Stomach (tissue), 9 donors: Measurements from ENCODE around the gene SPATA9. TPM values are rescaled to one million over a fixed set of nuclear protein-coding genes. Genes with fewer than 3 reads are reported as not detected.
"Not testable (repeated sequence)": the region's sequence is repeated elsewhere in the genome, so short reads cannot be mapped to it uniquely, and the experiment has no call there.

Source experiments
- DNase-seq, 2 donors: peaks; one replicate each; pipeline versions ENCODE4 v3.0.0 to v3.0.0-alpha.2; 2013 to 2019
- H3K27ac ChIP-seq, 5 donors: fragments of 200-600 bp in 4 of 5; sonication (generic) in 4 of 5; one replicate each; pipeline ENCODE4 v1.5.1; 2013 to 2019; ENCODE audit warnings: mild to moderate bottlenecking in 1 of 5, moderate library complexity in 1 of 5
- H3K27me3 ChIP-seq, 3 donors: fragments of 200-600 bp; sonication (generic); one replicate each; pipeline ENCODE4 v1.5.1; 2017 to 2019; ENCODE audit warnings: mixed run types in 1 of 3
- H3K36me3 ChIP-seq, 4 donors: fragments of 200-600 bp; sonication (generic); 1 replicate in 3 of 4; 2 replicates in 1 of 4; pipeline ENCODE4 v1.5.1; 2016 to 2019
- H3K4me1 ChIP-seq, 4 donors: fragments of 200-600 bp; sonication (generic); one replicate each; pipeline ENCODE4 v1.5.1; 2016 to 2019
- H3K4me3 ChIP-seq, 4 donors: fragments of 200-600 bp; sonication (generic) in 3 of 4; one replicate each; pipeline ENCODE4 v1.5.1; 2016 to 2019; ENCODE audit warnings: mild to moderate bottlenecking in 1 of 4
- H3K9me3 ChIP-seq, 4 donors: fragments of 200-600 bp; sonication (generic); one replicate each; pipeline ENCODE4 v1.5.1; 2016 to 2019
- CTCF ChIP-seq, 7 experiments: fragments of 450-650 bp in 4 of 7; fragments of 200-600 bp in 3 of 7; sonication (generic) in 3 of 7; IDR thresholded peaks; one replicate each; pipeline ENCODE4 v1.5.1; 2016 to 2019; ENCODE audit warnings: antibody characterized with exemption in 7 of 7, control low read depth in 2 of 7, mild to moderate bottlenecking in 1 of 7
- EP300 ChIP-seq: sonication (generic); formaldehyde crosslinking; IDR thresholded peaks from one replicate; pipeline ENCODE4 v1.6.1; 2017; ENCODE audit warnings: antibody characterized with exemption
- POLR2A ChIP-seq, 4 donors: fragments of 450-650 bp; IDR thresholded peaks; one replicate each; pipeline ENCODE4 v1.6.1; 2016; ENCODE audit warnings: antibody characterized with exemption in 4 of 4, control low read depth in 2 of 4, mild to moderate bottlenecking in 1 of 4, moderate library complexity in 1 of 4
- POLR2AphosphoS5 ChIP-seq, 3 donors: sonication (generic); formaldehyde crosslinking; IDR thresholded peaks; one replicate each; pipeline ENCODE4 v1.6.1; 2016; ENCODE audit warnings: antibody characterized with exemption in 3 of 3
- WGBS, 5 donors: extraction: QIAGEN DNeasy Blood & Tissue Kit in 3 of 5; methylation state at CpG; one replicate each; pipeline versions ENCODE4 v1.1.5 to v1.1.7; 2013 to 2018; 5-methylcytosine and 5-hydroxymethylcytosine counted together
- intact Hi-C: fragments of 100-400 bp; cut with DNase I; formaldehyde crosslinking; loops from one replicate; pipeline ENCODE4 v1.15.1; 2023; ENCODE audit warnings: low total_unique reads
- polyA plus RNA-seq, 3 donors: library from polyadenylated mRNA; stranded (reverse); fragments of 200-250 nt; gene quantifications; one replicate each; pipeline ENCODE4 v1.2.3, GENCODE V29; 2013
- total RNA-seq, 5 donors: library from RNA; depleted of rRNA; stranded (reverse); fragments of >200 nt; gene quantifications; one replicate each; pipeline versions ENCODE4 v1.1.0 to v1.2.3, GENCODE V29; 2014 to 2016
- donor health status: healthy with polysubstance abuse.
- donor health status: Bipolar disorder and iron deficiency.
- donor health status: healthy.

The SPATA9 gene
- total and polyA plus RNA-seq, 8 donors: 0.35 to 0.55 TPM; not detected in 6

- DNase-seq: no peak
- H3K4me1 ChIP-seq: peaks cover 0 to 14% (median 8%) of the 10 kb centered on the region in 4 donors
- 93 to 100% (median 96%) methylated on average over 3 of the region's 3 CpGs for WGBS, 5 donors
- H3K9me3 ChIP-seq: no peaks in the 10 kb centered on the region
- intact Hi-C loops: no loop called here
- no peak overlapping the region for H3K27ac ChIP-seq
- no peaks in the 10 kb centered on the region for H3K36me3 ChIP-seq
- H3K4me3 ChIP-seq: no peak overlapping the region
- no peak for TF ChIP-seq POLR2AphosphoS5 (IDR thresholded peaks at IDR 0.05)
- no peak for TF ChIP-seq POLR2A (IDR thresholded peaks at IDR 0.05)
- TF ChIP-seq CTCF (IDR thresholded peaks at IDR 0.05): no peak
- no peak for TF ChIP-seq EP300
- no peaks in the 10 kb centered on the region for H3K27me3 ChIP-seq
These were observed 49.1 kb downstream of the SPATA9 start for GRCh38 chr5:95633671-95634070.

GRCh38 chr5:95632942-95633341 lies 49.8 kb downstream of the SPATA9 start:
- peaks cover 0 to 14% (median 8%) of the 10 kb centered on the region in 4 donors for H3K4me1 ChIP-seq
- H3K4me3 ChIP-seq, DNase-seq, H3K36me3 ChIP-seq, H3K27ac ChIP-seq, H3K27me3 ChIP-seq, H3K9me3 ChIP-seq, intact Hi-C loops: not testable (repeated sequence)
- WGBS, 5 donors: 95 to 98% (median 95%) methylated on average over 2 of the region's 2 CpGs

GRCh38 chr5:95631991-95632675 lies 50.7 kb downstream of the SPATA9 start:
- Histone ChIP-seq H3K27me3 (no peaks in the 10 kb centered on the region), H3K9me3 (no peaks in the 10 kb centered on the region), H3K36me3 (no peaks in the 10 kb centered on the region), H3K4me3 (no peak overlapping the region), H3K4me1 (peaks cover 0 to 14% (median 8%) of the 10 kb centered on the region in 4 donors), H3K27ac (no peak overlapping the region)
- TF ChIP-seq EP300 (no peak), POLR2AphosphoS5 (IDR thresholded peaks at IDR 0.05) (no peak), CTCF (IDR thresholded peaks at IDR 0.05) (no peak)
- 83 to 94% (median 88%) methylated on average over 4 of the region's 4 CpGs for WGBS, 5 donors
- intact Hi-C loops: no loop called here
- DNase-seq: peak in 1 of 2 donors; percentile 46

- no peak for TF ChIP-seq CTCF (IDR thresholded peaks at IDR 0.05)
- TF ChIP-seq EP300: no peak
- no peak for TF ChIP-seq POLR2AphosphoS5 (IDR thresholded peaks at IDR 0.05)
- no peak for TF ChIP-seq POLR2A (IDR thresholded peaks at IDR 0.05)
- WGBS, 5 donors: 41 to 62% (median 52%) methylated on average over 2 of the region's 2 CpGs
- Histone ChIP-seq H3K4me3 (no peak overlapping the region), H3K9me3 (no peaks in the 10 kb centered on the region), H3K27ac (no peak overlapping the region), H3K36me3 (no peaks in the 10 kb centered on the region), H3K27me3 (no peaks in the 10 kb centered on the region), H3K4me1 (peaks cover 0 to 14% (median 8%) of the 10 kb centered on the region in 4 donors)
- no peak for DNase-seq
- intact Hi-C loops: no loop called here
These were observed 51.4 kb downstream of the SPATA9 start for GRCh38 chr5:95631255-95631958.
